A549 (cell line): ENCODE measurements around the gene ZNF710. TPM values are rescaled to one million over a fixed set of nuclear protein-coding genes. Genes with fewer than 3 reads are reported as not detected.

Experiments
- ATAC-seq, 2 experiments: fragments of 200-7000 bp in 1 of 2; fragments of >200 bp in 1 of 2; cut with Nextera tagmentation in 1 of 2; cut with Tn5 transposase in 1 of 2; 3 replicates each; pipeline versions ENCODE4 v1.8.0 to v1.9.1; 2018 to 2020; ENCODE audit warnings: mild to moderate bottlenecking in 1 of 2, moderate library complexity in 1 of 2
- CTCF ChIA-PET: fragments of 300-600 bp; sonication (Branson Sonifier 250); formaldehyde crosslinking; extraction: SDS; loops from one replicate; lab custom pipeline; 2021; ENCODE audit warnings: antibody characterized with exemption, inconsistent platforms; lab: Yijun Ruan, JAX
- POLR2A ChIA-PET: fragments of 350-600 bp; formaldehyde crosslinking; extraction: SDS; loops from one replicate; lab custom pipeline; 2021; ENCODE audit warnings: antibody characterized with exemption, inconsistent platforms; lab: Yijun Ruan, JAX
- DNase-seq, 2 experiments: peaks; one replicate each; pipeline versions ENCODE4 v3.0.0 to v3.0.0-alpha.2; 2011 to 2016; ENCODE audit warnings: low read depth in 1 of 2, low spot score in 1 of 2
- FAIRE-seq: peaks from 2 replicates; lab custom pipeline; 2011; peaks lifted over from hg19 to GRCh38; lab: Jason Lieb, UNC
- H3K27ac ChIP-seq, 2 experiments: fragments of >200 bp; sonication (Bioruptor Twin); formaldehyde crosslinking; 3 replicates each; pipeline ENCODE4 v1.5.1; 2016 to 2017
- H3K4me1 ChIP-seq: fragments of >200 bp; sonication (Bioruptor Twin); formaldehyde crosslinking; 3 replicates; pipeline ENCODE4 v1.6.1; 2016
- H3K4me2 ChIP-seq: fragments of >200 bp; sonication (Bioruptor Twin); formaldehyde crosslinking; 3 replicates; pipeline ENCODE4 v1.6.1; 2016
- H3K4me3 ChIP-seq: fragments of >200 bp; sonication (Bioruptor Twin); formaldehyde crosslinking; 3 replicates; pipeline ENCODE4 v1.5.1; 2016
- H3K9me3 ChIP-seq: fragments of >200 bp; sonication (Bioruptor Twin); formaldehyde crosslinking; 3 replicates; pipeline ENCODE4 v1.6.1; 2016
- ATOH8 ChIP-seq: fragments of 250-450 bp; sonication (Bioruptor Pico); IDR thresholded peaks from 2 replicates; pipeline ENCODE4 v1.5.0; 2020; ENCODE audit warnings: low read depth, mild to moderate bottlenecking, moderate library complexity
- BHLHE40 ChIP-seq: IDR thresholded peaks from 2 replicates; pipeline ENCODE4 v1.6.1; 2012; ENCODE audit warnings: low read depth, low read length, inconsistent platforms
- CEBPB ChIP-seq, 2 experiments: fragments of >200 bp in 1 of 2; sonication (Bioruptor Twin) in 1 of 2; formaldehyde crosslinking in 1 of 2; IDR thresholded peaks; 2 replicates each; pipeline ENCODE4 v1.6.1; 2012 to 2016
- CHD4 ChIP-seq: fragments of 200-600 bp; sonication (generic); IDR thresholded peaks from 2 replicates; pipeline ENCODE4 v1.6.1; 2016; ENCODE audit warnings: antibody characterized with exemption, mild to moderate bottlenecking, borderline replicate concordance
- ESRRA ChIP-seq: fragments of 150-350 bp; IDR thresholded peaks from 2 replicates; pipeline ENCODE4 v1.6.1; 2014; ENCODE audit warnings: mild to moderate bottlenecking, low read length, borderline replicate concordance
- FOSL2 ChIP-seq, 2 experiments: fragments of 450-650 bp in 1 of 2; fragments of >200 bp in 1 of 2; sonication (Bioruptor Twin) in 1 of 2; formaldehyde crosslinking; IDR thresholded peaks; 2 replicates each; pipeline versions ENCODE4 v1.5.0 to v1.6.1; 2016 to 2020; ENCODE audit warnings: mild to moderate bottlenecking in 1 of 2, moderate library complexity in 1 of 2
- FOXS1 ChIP-seq: fragments of 250-450 bp; sonication (Bioruptor Pico); IDR thresholded peaks from 2 replicates; pipeline ENCODE4 v1.5.0; 2020; ENCODE audit warnings: mild to moderate bottlenecking, moderate library complexity
- HDAC2 ChIP-seq: fragments of 200-600 bp; sonication (generic); IDR thresholded peaks from 2 replicates; pipeline ENCODE4 v1.6.1; 2016
- HES2 ChIP-seq: fragments of >200 bp; sonication (Bioruptor Twin); formaldehyde crosslinking; IDR thresholded peaks from 2 replicates; pipeline ENCODE4 v1.6.1; 2016
- HEYL ChIP-seq: fragments of 250-450 bp; sonication (Bioruptor Pico); IDR thresholded peaks from 2 replicates; pipeline ENCODE4 v1.8.0; 2021; ENCODE audit warnings: mild to moderate bottlenecking, moderate library complexity
- HOXA7 ChIP-seq: fragments of 250-450 bp; sonication (Bioruptor Pico); IDR thresholded peaks from 2 replicates; pipeline ENCODE4 v1.5.0; 2020; ENCODE audit warnings: mild to moderate bottlenecking, moderate library complexity
- HOXB13 ChIP-seq: fragments of 250-450 bp; sonication (Bioruptor Pico); IDR thresholded peaks from 2 replicates; pipeline ENCODE4 v1.5.0; 2020; ENCODE audit warnings: low read depth, mild to moderate bottlenecking, moderate library complexity
- HOXB5 ChIP-seq: fragments of 250-450 bp; sonication (Bioruptor Pico); IDR thresholded peaks from 2 replicates; pipeline ENCODE4 v1.5.0; 2020; ENCODE audit warnings: mild to moderate bottlenecking, moderate library complexity
- JUN ChIP-seq, 2 experiments: fragments of >200 bp; sonication (Bioruptor Twin); formaldehyde crosslinking; IDR thresholded peaks; 2 replicates in 1 of 2; 3 replicates in 1 of 2; pipeline ENCODE4 v1.6.1; 2016 to 2017
- MAZ ChIP-seq: fragments of 150-350 bp; IDR thresholded peaks from 2 replicates; pipeline ENCODE4 v1.6.1; 2014; ENCODE audit warnings: antibody characterized with exemption, low read depth, low read length, borderline replicate concordance
- NPAS2 ChIP-seq: fragments of 250-450 bp; sonication (Bioruptor Pico); IDR thresholded peaks from 2 replicates; pipeline ENCODE4 v1.8.0; 2022; ENCODE audit warnings: mild to moderate bottlenecking, moderate library complexity, borderline replicate concordance
- NR3C1 ChIP-seq: fragments of >200 bp; sonication (Bioruptor Twin); formaldehyde crosslinking; IDR thresholded peaks from 3 replicates; pipeline ENCODE4 v1.6.1; 2017
- PHF8 ChIP-seq: fragments of 200-600 bp; sonication (generic); IDR thresholded peaks from 2 replicates; pipeline ENCODE4 v1.6.1; 2016; ENCODE audit warnings: low read depth, mild to moderate bottlenecking, antibody characterized with exemption, moderate library complexity, borderline replicate concordance
- RARB ChIP-seq: fragments of 250-450 bp; sonication (Bioruptor Pico); IDR thresholded peaks from 2 replicates; pipeline ENCODE4 v1.8.0; 2021; ENCODE audit warnings: mild to moderate bottlenecking, moderate library complexity
- REST ChIP-seq: fragments of 200-600 bp; sonication (generic); IDR thresholded peaks from 2 replicates; pipeline ENCODE4 v1.6.1; 2016; ENCODE audit warnings: antibody characterized with exemption, mild to moderate bottlenecking, moderate library complexity
- SMC3 ChIP-seq: fragments of >200 bp; sonication (Bioruptor Twin); formaldehyde crosslinking; IDR thresholded peaks from 3 replicates; pipeline ENCODE4 v1.6.1; 2018; ENCODE audit warnings: inconsistent platforms
- ZNF302 ChIP-seq: fragments of 250-450 bp; sonication (Bioruptor Pico); IDR thresholded peaks from 2 replicates; pipeline ENCODE4 v1.9.0; 2021; ENCODE audit warnings: inconsistent platforms, mild to moderate bottlenecking, moderate library complexity
- ZSCAN20 ChIP-seq: fragments of 250-450 bp; sonication (Bioruptor Pico); IDR thresholded peaks from 2 replicates; pipeline ENCODE4 v1.8.0; 2022; ENCODE audit warnings: mild to moderate bottlenecking, moderate library complexity
- WGBS: methylation state at CpG from one replicate; pipeline ENCODE4 v1.1.6; 2017; ENCODE audit errors: missing lambda C conversion rate; 5-methylcytosine and 5-hydroxymethylcytosine counted together
- polyA plus RNA-seq, 4 experiments: library from polyadenylated mRNA; depleted of rRNA in 3 of 4; stranded (reverse); fragments of >200 nt; fragmentation: RNase III in 1 of 4; extraction: RNeasy Plus Mini Kit Qiagen cat#74134 plus additional on column Dnase treatment in 1 of 4; gene quantifications; 2 replicates in 3 of 4; 3 replicates in 1 of 4; pipeline ENCODE4 v1.2.3, GENCODE V29; 2011 to 2017

The ZNF710 gene
- polyA plus RNA-seq, 2 of the 4 experiments (the other 2 are of a cell fraction) = 2.6 to 7.8 TPM

- TF ChIP-seq REST = no peak
- no peak for TF ChIP-seq FOXS1 (CRISPR knock-in tag)
Measured at GRCh38 chr15:90082140-90082715, 81.1 kb downstream of the ZNF710 start (continued).

- peaks cover 7% of the 10 kb centered on the region; the same call in 1 of the 3 replicates for H3K4me1 ChIP-seq
- no peak overlapping the region for H3K4me2 ChIP-seq
- H3K27ac ChIP-seq = no peak overlapping the region
- WGBS = 94% methylated on average over 5 of the region's 5 CpGs
- no peak for ATAC-seq
- H3K4me3 ChIP-seq = no peak overlapping the region
- DNase-seq = no peak
- ChIA-PET CTCF (interaction anchor here (1.0 to 7.4 kb wide), 7 partner anchors 9 to 208 kb away, joined by 3 to 94 read pairs (median 8); partner anchors contain the start of gene IDH2), POLR2A (no interaction called here)
- TF ChIP-seq NPAS2 (no peak), REST (no peak), HES2 (no peak), NR3C1 (no peak), HOXA7 (CRISPR knock-in tag) (no peak), SMC3 (no peak), RARB (CRISPR knock-in tag) (no peak), ZNF302 (no peak), HOXB5 (CRISPR knock-in tag) (no peak), ZSCAN20 (no peak), HEYL (CRISPR knock-in tag) (no peak)
- FAIRE-seq = no peak
- H3K9me3 ChIP-seq = no peaks in the 10 kb centered on the region
Measured at GRCh38 chr15:90083419-90083818, 82.3 kb downstream of the ZNF710 start.

- CTCF ChIA-PET = interaction anchor here (0.6 to 7.4 kb wide), 12 partner anchors 9 to 344 kb away, joined by 3 to 94 read pairs (median 4); partner anchors contain the start of gene IDH2
- FAIRE-seq = no peak
Measured at GRCh38 chr15:90083954-90084607, 83.0 kb downstream of the ZNF710 start.

More at GRCh38 chr15:90083954-90084607, 83.0 kb downstream of the ZNF710 start:
- POLR2A ChIA-PET = interaction anchor here (0.6 kb wide), 1 partner anchor 7 kb away, joined by 3 read pairs; no protein-coding TSS in a partner anchor
- Histone ChIP-seq H3K4me1 (peaks cover 7% of the 10 kb centered on the region; the same call in 1 of the 3 replicates), H3K4me2 (no peak overlapping the region), H3K9me3 (no peaks in the 10 kb centered on the region), H3K27ac (no peak overlapping the region), H3K4me3 (no peak overlapping the region)
- WGBS = 83% methylated on average over 13 of the region's 14 CpGs
- TF ChIP-seq MAZ = no peak
- TF ChIP-seq HDAC2 = no peak
- TF ChIP-seq JUN (IDR thresholded peaks at IDR 0.05) = no peak
- TF ChIP-seq HES2 = no peak
- no peak for TF ChIP-seq CEBPB (IDR thresholded peaks at IDR 0.05)
- TF ChIP-seq HOXB5 (CRISPR knock-in tag) = no peak
- TF ChIP-seq ATOH8 (CRISPR knock-in tag) = no peak
- no peak for TF ChIP-seq FOSL2 (IDR thresholded peaks at IDR 0.05)
- no peak for TF ChIP-seq FOSL2 (CRISPR knock-in tag; IDR thresholded peaks at IDR 0.05)
- no peak for TF ChIP-seq HOXB13
- TF ChIP-seq ESRRA = no peak
- TF ChIP-seq BHLHE40 = no peak
- TF ChIP-seq PHF8 = no peak
- TF ChIP-seq CHD4 = no peak
- DNase-seq (no peak), ATAC-seq (no peak)
